Measurements from ENCODE around the gene CGB7. TPM values are rescaled to one million over a fixed set of nuclear protein-coding genes. Genes with fewer than 3 reads are reported as not detected.

Gene CGB7
- total and polyA plus RNA-seq, 10 of the 15 experiments (the other 5 are each of a cell fraction or from before 2014, with no cell fraction given) = 0.06 TPM; not detected in 9

- TF ChIP-seq RELA (IDR thresholded peaks at IDR 0.05; ENCODE audit: borderline replicate concordance, partially characterized antibody) = no peak
- peak; percentile 71; the same call in 1 of the 2 replicates for TF ChIP-seq SIN3A (IDR thresholded peaks at IDR 0.05; ENCODE audit: low read depth, low read length)
- TF ChIP-seq RELB (IDR thresholded peaks at IDR 0.05; ENCODE audit: low read depth) = peak; percentile 64
- TF ChIP-seq ZNF384 (IDR thresholded peaks at IDR 0.05; ENCODE audit: borderline replicate concordance, low read depth, low read length) = no peak
Measured at GRCh38 chr19:49085020-49085867, 27.7 kb upstream of the CGB7 start, which contains the start of gene SNRNP70 (continued).

GRCh38 chr19:49084206-49085019 lies 26.9 kb upstream of the CGB7 start:
- H3K9me3 ChIP-seq (replicated peaks; ENCODE audit: control insufficient read depth, insufficient read depth, low read length) = no peaks in the 10 kb centered on the region; the same call in 2 of the 3 replicates
- H3K36me3 ChIP-seq (ENCODE audit: control insufficient read depth in 2 of 2, insufficient read depth in 2 of 2, low read length in 1 of 2) = peaks cover 2 to 10% of the 10 kb centered on the region in 2 experiments
- H3K4me2 ChIP-seq (ENCODE audit: control insufficient read depth, insufficient read depth) = peak overlapping the region; percentile 51
- no TSS peak for BruUV-seq (replicated peaks)
- H3K4me1 ChIP-seq (ENCODE audit: control insufficient read depth, insufficient read depth, low read length) = peaks cover 4% of the 10 kb centered on the region; the same call in 1 of the 2 replicates
- H3K27ac ChIP-seq (ENCODE audit: control insufficient read depth, insufficient read depth) = peak overlapping the region; percentile 87
- ATAC-seq = no peak
- FAIRE-seq = no peak
- in situ Hi-C loops (cut with MboI) (no loop called here), intact Hi-C loops (cut with micrococcal nuclease; ENCODE audit: unreplicated experiment) (no loop called here)
- DNase-seq (ENCODE audit: low read depth, low spot score) = no peak
- ChIA-PET CTCF (no interaction called here), POLR2A (no interaction called here), RAD21 (ENCODE audit: unreplicated experiment) (no interaction called here), SMC1A (ENCODE audit: uncharacterized antibody, unreplicated experiment) (no interaction called here)
- 0 out of 2 replicates have a peak, but pooled peaks cover 3% of the 10 kb centered on the region for H4K20me1 ChIP-seq (ENCODE audit: control insufficient read depth, insufficient read depth)
- 66% methylated on average over 26 of the region's 26 CpGs for WGBS (ENCODE audit: insufficient coverage, insufficient replicate concordance, low lambda C conversion rate, missing lambda C conversion rate)
- peak overlapping the region; percentile 68 for H3K4me3 ChIP-seq
- H3K9ac ChIP-seq (ENCODE audit: control insufficient read depth, insufficient read depth, low read length) = peak overlapping the region; percentile 9; the same call in 1 of the 2 replicates
- peak; percentile 83 for TF ChIP-seq MLLT1 (IDR thresholded peaks at IDR 0.05)
- no peak for TF ChIP-seq RELA (IDR thresholded peaks at IDR 0.05; ENCODE audit: borderline replicate concordance, partially characterized antibody)
- no peak for TF ChIP-seq YBX1 (IDR thresholded peaks at IDR 0.05)
- TF ChIP-seq RB1 (IDR thresholded peaks at IDR 0.05; ENCODE audit: borderline replicate concordance) = no peak
- 0 out of 2 replicates have a peak, but pooled peaks have one; percentile 40 for TF ChIP-seq RAD51 (IDR thresholded peaks at IDR 0.05)
- TF ChIP-seq RCOR1 (conservative IDR thresholded peaks at IDR 0.05; ENCODE audit: low read depth, low read length) = no peak
- no peak for TF ChIP-seq ZNF592 (IDR thresholded peaks at IDR 0.05)
- peak overlapping the region; percentile 87 for H2AFZ ChIP-seq (ENCODE audit: control insufficient read depth, low read depth, low read length)
- no peaks in the 10 kb centered on the region for H3K27me3 ChIP-seq (replicated peaks in 1 of 2; ENCODE audit: control insufficient read depth in 2 of 2, insufficient read depth in 2 of 2, low read length in 1 of 2)
- peaks cover 37% of the 10 kb centered on the region for H3K79me2 ChIP-seq (ENCODE audit: control insufficient read depth, insufficient read depth, low read length)

Measured in GM12878 (cell line).